ENCODE data around the gene PLCB2. TPM values are rescaled to one million over a fixed set of nuclear protein-coding genes. Genes with fewer than 3 reads are reported as not detected.
A peak's percentile ranks its signal among the peaks of the same experiment; 100 is the strongest.

Gene PLCB2
- total and polyA plus RNA-seq, 2 donors (not counting 3 experiments of a cell fraction or from before 2014, with no cell fraction given) = 1.5 to 1.6 TPM

- FAIRE-seq (no peak), DNase-seq (ENCODE audit: low read depth, low spot score) (peak; percentile 31)
- no peaks in the 10 kb centered on the region for H3K79me2 ChIP-seq (ENCODE audit: control insufficient read depth, insufficient read depth, low read length)
- peak overlapping the region; percentile 69 for H3K4me2 ChIP-seq (ENCODE audit: insufficient read depth, low read length)
- H3K4me3 ChIP-seq (replicated peaks in 1 of 3; ENCODE audit: insufficient read depth in 1 of 3, low read depth in 1 of 3, low read length in 3 of 3) = peak overlapping the region in 2 of 3 experiments; percentile 13 to 32
- intact Hi-C loops (cut with micrococcal nuclease) (no loop called here), dilution Hi-C loops (cut with MboI; ENCODE audit: extremely low pct_ligation_motif_present, low sequenced_read_pairs) (no loop called here)
- TF ChIP-seq POLR2A (IDR thresholded peaks at IDR 0.05; ENCODE audit: low read depth, low read length) (no peak), EZH2 (IDR thresholded peaks at IDR 0.05; ENCODE audit: borderline replicate concordance, low read depth, low read length, severe bottlenecking) (peak; percentile 82), CTCF (IDR thresholded peaks at IDR 0.05; ENCODE audit: extremely low read depth in 1 of 2, insufficient read depth in 1 of 2, low read depth in 1 of 2, low read length in 2 of 2) (peak; percentile 26 to 36)
- peaks cover 48 to 68% of the 10 kb centered on the region in 2 experiments for H3K27me3 ChIP-seq (ENCODE audit: control insufficient read depth in 2 of 2, insufficient read depth in 2 of 2, low read length in 2 of 2)
- H3K9ac ChIP-seq (replicated peaks; ENCODE audit: extremely low read depth, insufficient read depth, low read length) = no peak overlapping the region
- no peaks in the 10 kb centered on the region for H3K36me3 ChIP-seq (ENCODE audit: control insufficient read depth in 2 of 2, extremely low read depth in 1 of 2, insufficient read depth in 2 of 2, low read length in 2 of 2)
- H3K9me3 ChIP-seq (replicated peaks; ENCODE audit: control insufficient read depth, insufficient read depth, low read length) = no peaks in the 10 kb centered on the region
- no peak overlapping the region for H3K27ac ChIP-seq (ENCODE audit: insufficient read depth, low read depth, low read length)
- CTCF ChIA-PET = interaction anchor here (0.9 to 5.3 kb wide), 5 partner anchors 7 to 57 kb away, joined by 3 to 83 read pairs (median 4); partner anchors contain the start of gene PLCB2
- H2AFZ ChIP-seq (ENCODE audit: low read depth, low read length) = peak overlapping the region; percentile 79
- H3K4me1 ChIP-seq (ENCODE audit: control insufficient read depth, extremely low read depth, insufficient read depth, low read length) = peaks cover 12% of the 10 kb centered on the region
- no TSS peak for BruUV-seq (replicated peaks)
- no peaks in the 10 kb centered on the region for H4K20me1 ChIP-seq (replicated peaks; ENCODE audit: control insufficient read depth, extremely low read depth, insufficient read depth, low read length)
- no peaks in the 10 kb centered on the region for H3K9me1 ChIP-seq (replicated peaks; ENCODE audit: control insufficient read depth, extremely low read depth, insufficient read depth, low read length)
- POLR2A ChIA-PET = no interaction called here
These were observed 25.4 kb downstream of the PLCB2 start for GRCh38 chr15:40282147-40282868.

GRCh38 chr15:40281801-40282146, 26.0 kb downstream of the PLCB2 start:
- ChIA-PET POLR2A (no interaction called here), CTCF (interaction anchor here (0.7 to 5.3 kb wide), 3 partner anchors 27 to 58 kb away, joined by 3 to 83 read pairs (median 3); partner anchors contain the start of gene PLCB2)
- Histone ChIP-seq H3K4me2 (ENCODE audit: insufficient read depth, low read length) (peak overlapping the region; percentile 69), H3K9me3 (replicated peaks; ENCODE audit: control insufficient read depth, insufficient read depth, low read length) (no peaks in the 10 kb centered on the region), H3K79me2 (ENCODE audit: control insufficient read depth, insufficient read depth, low read length) (no peaks in the 10 kb centered on the region), H3K9ac (replicated peaks; ENCODE audit: extremely low read depth, insufficient read depth, low read length) (no peak overlapping the region), H4K20me1 (replicated peaks; ENCODE audit: control insufficient read depth, extremely low read depth, insufficient read depth, low read length) (no peaks in the 10 kb centered on the region), H3K4me1 (ENCODE audit: control insufficient read depth, extremely low read depth, insufficient read depth, low read length) (peaks cover 12% of the 10 kb centered on the region), H3K27ac (ENCODE audit: insufficient read depth, low read depth, low read length) (no peak overlapping the region), H3K36me3 (ENCODE audit: control insufficient read depth in 2 of 2, extremely low read depth in 1 of 2, insufficient read depth in 2 of 2, low read length in 2 of 2) (no peaks in the 10 kb centered on the region), H3K9me1 (replicated peaks; ENCODE audit: control insufficient read depth, extremely low read depth, insufficient read depth, low read length) (no peaks in the 10 kb centered on the region), H3K27me3 (ENCODE audit: control insufficient read depth in 2 of 2, insufficient read depth in 2 of 2, low read length in 2 of 2) (peaks cover 50 to 71% of the 10 kb centered on the region in 2 experiments), H2AFZ (ENCODE audit: low read depth, low read length) (peak overlapping the region; percentile 79), H3K4me3 (replicated peaks in 1 of 3; ENCODE audit: insufficient read depth in 1 of 3, low read depth in 1 of 3, low read length in 3 of 3) (peak overlapping the region in 1 of 3 experiments; percentile 32)
- dilution Hi-C loops (cut with MboI; ENCODE audit: extremely low pct_ligation_motif_present, low sequenced_read_pairs) = no loop called here
- DNase-seq (ENCODE audit: low read depth, low spot score) (no peak), FAIRE-seq (no peak)
- no peak for TF ChIP-seq EZH2 (IDR thresholded peaks at IDR 0.05; ENCODE audit: borderline replicate concordance, low read depth, low read length, severe bottlenecking)
- BruUV-seq (replicated peaks) = no TSS peak
- intact Hi-C loops (cut with micrococcal nuclease) = no loop called here

Measured in endothelial cell of umbilical vein (primary cell).